Cardiac fibroblast (primary cell): ENCODE results near the gene SMIM12.

Experiments used
- DNase-seq, 2 donors: peaks; one replicate each; pipeline versions ENCODE4 v3.0.0 to v3.0.0-alpha.2; 2010; ENCODE audit warnings: low read depth in 2 of 2
- H3K4me3 ChIP-seq, 2 donors: replicated peaks in 1 of 2; 1 replicate in 1 of 2; 2 replicates in 1 of 2; pipeline ENCODE4 v1.5.1; 2011; ENCODE audit warnings: low read depth in 2 of 2, low read length in 2 of 2, mild to moderate bottlenecking in 2 of 2, moderate library complexity in 1 of 2
- CTCF ChIP-seq: IDR thresholded peaks from one replicate; pipeline ENCODE4 v1.5.1; 2011; ENCODE audit warnings: low read depth, mild to moderate bottlenecking, low read length, inconsistent platforms

Gene SMIM12

GRCh38 chr1:34904236-34905097, 44.9 kb upstream of the SMIM12 start:
- no peak overlapping the region for H3K4me3 ChIP-seq
- no peak for TF ChIP-seq CTCF
- no peak for DNase-seq

GRCh38 chr1:34901919-34902318, 42.4 kb upstream of the SMIM12 start:
- no peak for TF ChIP-seq CTCF

GRCh38 chr1:34900775-34901502, 41.4 kb upstream of the SMIM12 start:
- TF ChIP-seq CTCF: no peak
- no peak for DNase-seq
- H3K4me3 ChIP-seq: no peak overlapping the region

More at GRCh38 chr1:34901919-34902318, 42.4 kb upstream of the SMIM12 start:
- no peak overlapping the region for H3K4me3 ChIP-seq
- no peak for DNase-seq

- no peak overlapping the region for H3K4me3 ChIP-seq
- no peak for TF ChIP-seq CTCF
- DNase-seq: no peak
Observed at GRCh38 chr1:34899906-34900305, 40.4 kb upstream of the SMIM12 start.

GRCh38 chr1:34899471-34899870, 39.9 kb upstream of the SMIM12 start:
- no peak for DNase-seq
- no peak overlapping the region for H3K4me3 ChIP-seq

GRCh38 chr1:34898330-34898761, 38.8 kb upstream of the SMIM12 start:
- TF ChIP-seq CTCF: no peak
- H3K4me3 ChIP-seq: no peak overlapping the region
- DNase-seq: peak; percentile 14 to 21

More at GRCh38 chr1:34899471-34899870, 39.9 kb upstream of the SMIM12 start:
- no peak for TF ChIP-seq CTCF
